ENCODE data around the gene SSBP3.

DNA sequence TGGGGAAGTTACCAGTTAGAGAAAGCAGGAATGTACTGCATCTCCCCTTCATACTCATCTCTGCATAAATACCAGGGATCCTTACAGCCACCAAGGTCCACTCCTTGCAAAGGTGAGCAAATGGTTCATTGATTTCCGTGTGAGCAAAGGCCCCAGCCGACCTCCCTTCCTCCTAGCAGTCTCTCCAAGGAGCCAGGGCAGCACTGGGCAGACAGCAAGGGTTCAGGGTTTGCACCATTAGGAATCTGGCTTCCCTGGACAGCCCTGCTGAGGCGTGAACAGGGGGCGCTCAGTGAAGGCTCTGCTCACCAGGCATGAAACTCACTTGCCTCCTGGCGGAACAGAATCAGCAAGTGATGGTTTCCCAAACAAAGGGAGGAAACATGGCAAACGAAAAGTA lies 140.5 kb downstream of the SSBP3 start:
- TF ChIP-seq, protein P1, sequence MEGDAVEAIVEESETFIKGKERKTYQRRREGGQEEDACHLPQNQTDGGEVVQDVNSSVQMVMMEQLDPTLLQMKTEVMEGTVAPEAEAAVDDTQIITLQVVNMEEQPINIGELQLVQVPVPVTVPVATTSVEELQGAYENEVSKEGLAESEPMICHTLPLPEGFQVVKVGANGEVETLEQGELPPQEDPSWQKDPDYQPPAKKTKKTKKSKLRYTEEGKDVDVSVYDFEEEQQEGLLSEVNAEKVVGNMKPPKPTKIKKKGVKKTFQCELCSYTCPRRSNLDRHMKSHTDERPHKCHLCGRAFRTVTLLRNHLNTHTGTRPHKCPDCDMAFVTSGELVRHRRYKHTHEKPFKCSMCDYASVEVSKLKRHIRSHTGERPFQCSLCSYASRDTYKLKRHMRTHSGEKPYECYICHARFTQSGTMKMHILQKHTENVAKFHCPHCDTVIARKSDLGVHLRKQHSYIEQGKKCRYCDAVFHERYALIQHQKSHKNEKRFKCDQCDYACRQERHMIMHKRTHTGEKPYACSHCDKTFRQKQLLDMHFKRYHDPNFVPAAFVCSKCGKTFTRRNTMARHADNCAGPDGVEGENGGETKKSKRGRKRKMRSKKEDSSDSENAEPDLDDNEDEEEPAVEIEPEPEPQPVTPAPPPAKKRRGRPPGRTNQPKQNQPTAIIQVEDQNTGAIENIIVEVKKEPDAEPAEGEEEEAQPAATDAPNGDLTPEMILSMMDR (IDR thresholded peaks at IDR 0.05), result no peak
- TF ChIP-seq POLR2A (IDR thresholded peaks at IDR 0.05; ENCODE audit: low read depth), result no peak
- TF ChIP-seq EP300 (IDR thresholded peaks at IDR 0.05), result no peak
- TF ChIP-seq POLR2AphosphoS5 (IDR thresholded peaks at IDR 0.05), result no peak
